Fibroblast of the aortic adventitia (primary cell): ENCODE results near the gene HOXD13. TPM values are rescaled to one million over a fixed set of nuclear protein-coding genes. Genes with fewer than 3 reads are reported as not detected.

ENCODE experiments used
- total RNA-seq: library from RNA; depleted of rRNA; stranded (reverse); fragments of >200 nt; gene quantifications from 2 replicates; pipeline ENCODE4 v1.2.3, GENCODE V29; 2012; ENCODE audit warnings: low replicate concordance

The HOXD13 gene
- total RNA-seq, 1 donor, result not detected

Other genes starting within 250 kb of the HOXD13 start
- gene LNPK, start 90.5 kb upstream of the HOXD13 start, total RNA-seq, result 28.9 and 61.4 TPM in 2 replicates
- gene EVX2, start 8.8 kb upstream of the HOXD13 start, total RNA-seq, result not detected in 2 replicates
- not detected in 2 replicates for gene HOXD12, start 7.1 kb downstream of the HOXD13 start, total RNA-seq
- gene HOXD11, start 14.6 kb downstream of the HOXD13 start, total RNA-seq, result not detected in 2 replicates
- not detected in 2 replicates for gene HOXD10, start 24.1 kb downstream of the HOXD13 start, total RNA-seq
- gene HOXD9, start 30.0 kb downstream of the HOXD13 start, total RNA-seq, result not detected in 2 replicates
- 0.45 and 0.49 TPM in 2 replicates for gene HOXD8, start 37.0 kb downstream of the HOXD13 start, total RNA-seq
- gene HOXD4, start 58.8 kb downstream of the HOXD13 start, total RNA-seq, result 1.1 TPM in 1 of 2 replicates, not detected in the other
- 0.09 TPM in 1 of 2 replicates, not detected in the other for gene HOXD3, start 64.6 kb downstream of the HOXD13 start, total RNA-seq
- gene HOXD1, start 95.9 kb downstream of the HOXD13 start, total RNA-seq, result not detected in 2 replicates
- gene MTX2, start 176.7 kb downstream of the HOXD13 start, total RNA-seq, result 14.1 and 18.3 TPM in 2 replicates